Liver (tissue), 9 donors: ENCODE measurements around the gene ADGRD1. TPM values are rescaled to one million over a fixed set of nuclear protein-coding genes. Genes with fewer than 3 reads are reported as not detected.

Experiments used
- DNase-seq: peaks from one replicate; pipeline ENCODE4 v3.0.0-alpha.2; 2017; ENCODE audit warnings: low spot score
- H3K27ac ChIP-seq, 2 donors: one replicate each; pipeline ENCODE4 v1.7.0; 2013; ENCODE audit warnings: inconsistent platforms in 2 of 2, low read length in 2 of 2, control low read depth in 1 of 2, low read depth in 1 of 2, mild to moderate bottlenecking in 1 of 2
- H3K27me3 ChIP-seq, 4 donors: one replicate each; pipeline versions ENCODE4 v1.6.1 to v1.7.0; 2013; ENCODE audit warnings: low read length in 3 of 4, inconsistent platforms in 1 of 4, mild to moderate bottlenecking in 1 of 4, moderate library complexity in 1 of 4; ENCODE audit not compliant: control insufficient read depth in 4 of 4, insufficient read depth in 4 of 4
- H3K36me3 ChIP-seq, 4 donors: one replicate each; pipeline versions ENCODE4 v1.6.1 to v1.7.0; 2013; ENCODE audit warnings: low read length in 3 of 4, mild to moderate bottlenecking in 3 of 4, low read depth in 1 of 4, moderate library complexity in 1 of 4; ENCODE audit not compliant: control insufficient read depth in 4 of 4, insufficient read depth in 3 of 4
- H3K4me1 ChIP-seq, 4 donors: one replicate each; pipeline versions ENCODE4 v1.6.1 to v1.7.0; 2013; ENCODE audit warnings: low read length in 3 of 4, mild to moderate bottlenecking in 3 of 4, moderate library complexity in 1 of 4; ENCODE audit not compliant: control insufficient read depth in 4 of 4, insufficient read depth in 4 of 4
- H3K4me3 ChIP-seq, 3 donors: one replicate each; pipeline versions ENCODE4 v1.6.1 to v1.7.0; 2013; ENCODE audit warnings: low read length in 3 of 3, control low read depth in 1 of 3, low read depth in 1 of 3, mild to moderate bottlenecking in 1 of 3
- H3K9ac ChIP-seq, 2 donors: one replicate each; pipeline ENCODE4 v1.7.0; 2013; ENCODE audit warnings: low read length in 2 of 2, mild to moderate bottlenecking in 2 of 2, moderate library complexity in 2 of 2, control low read depth in 1 of 2, low read depth in 1 of 2
- H3K9me3 ChIP-seq, 4 donors: one replicate each; pipeline versions ENCODE4 v1.6.1 to v1.7.0; 2013; ENCODE audit warnings: low read length in 3 of 4; ENCODE audit not compliant: control insufficient read depth in 4 of 4
- ATF3 ChIP-seq: IDR thresholded peaks from 2 replicates; pipeline ENCODE4 v1.6.1; 2016; ENCODE audit warnings: antibody characterized with exemption
- CTCF ChIP-seq: fragments of 150-350 bp; IDR thresholded peaks from 2 replicates; pipeline ENCODE4 v1.5.1; 2017; ENCODE audit warnings: improper control_type of control experiment, low read depth, low read length; ENCODE audit not compliant: missing input control
- EGR1 ChIP-seq, 2 donors: IDR thresholded peaks; 2 replicates each; pipeline ENCODE4 v1.6.1; 2016 to 2018; ENCODE audit warnings: antibody characterized with exemption in 2 of 2, low read depth in 2 of 2
- FOXA1 ChIP-seq: IDR thresholded peaks from 2 replicates; pipeline ENCODE4 v1.6.1; 2016; ENCODE audit warnings: antibody characterized with exemption
- FOXA2 ChIP-seq: IDR thresholded peaks from 2 replicates; pipeline ENCODE4 v1.6.1; 2016; ENCODE audit warnings: antibody characterized with exemption
- GABPA ChIP-seq, 2 donors: IDR thresholded peaks in 1 of 2; conservative IDR thresholded peaks in 1 of 2; 2 replicates each; pipeline ENCODE4 v1.6.1; 2016; ENCODE audit warnings: antibody characterized with exemption in 2 of 2, mild to moderate bottlenecking in 1 of 2, moderate library complexity in 1 of 2
- HNF4A ChIP-seq, 2 donors: conservative IDR thresholded peaks; 2 replicates each; pipeline ENCODE4 v1.6.1; 2016; ENCODE audit warnings: antibody characterized with exemption in 2 of 2, mild to moderate bottlenecking in 2 of 2
- HNF4G ChIP-seq: IDR thresholded peaks from 2 replicates; pipeline ENCODE4 v1.6.1; 2016; ENCODE audit warnings: antibody characterized with exemption
- JUND ChIP-seq, 2 donors: IDR thresholded peaks; 2 replicates each; pipeline ENCODE4 v1.6.1; 2016; ENCODE audit warnings: antibody characterized with exemption in 2 of 2
- MAX ChIP-seq: IDR thresholded peaks from 2 replicates; pipeline ENCODE4 v1.6.1; 2016; ENCODE audit warnings: antibody characterized with exemption
- NR2F2 ChIP-seq: IDR thresholded peaks from 2 replicates; pipeline ENCODE4 v1.6.1; 2016; ENCODE audit warnings: antibody characterized with exemption
- RAD21 ChIP-seq, 2 donors: IDR thresholded peaks; 2 replicates each; pipeline ENCODE4 v1.6.1; 2016; ENCODE audit warnings: antibody characterized with exemption in 2 of 2, mild to moderate bottlenecking in 2 of 2
- REST ChIP-seq: IDR thresholded peaks from 2 replicates; pipeline ENCODE4 v1.6.1; 2016; ENCODE audit warnings: antibody characterized with exemption, mild to moderate bottlenecking
- RXRA ChIP-seq, 2 donors: IDR thresholded peaks; 2 replicates each; pipeline ENCODE4 v1.6.1; 2017 to 2018; ENCODE audit warnings: antibody characterized with exemption in 2 of 2, mild to moderate bottlenecking in 1 of 2
- SP1 ChIP-seq: IDR thresholded peaks from 2 replicates; pipeline ENCODE4 v1.6.1; 2018; ENCODE audit warnings: antibody characterized with exemption, mild to moderate bottlenecking
- TAF1 ChIP-seq: conservative IDR thresholded peaks from 2 replicates; pipeline ENCODE4 v1.6.1; 2016; ENCODE audit warnings: antibody characterized with exemption, mild to moderate bottlenecking
- YY1 ChIP-seq: IDR thresholded peaks from 2 replicates; pipeline ENCODE4 v1.6.1; 2016; ENCODE audit warnings: antibody characterized with exemption, mild to moderate bottlenecking
- ZBTB33 ChIP-seq: IDR thresholded peaks from 2 replicates; pipeline ENCODE4 v1.6.1; 2016; ENCODE audit warnings: antibody characterized with exemption
- WGBS: extraction: QIAGEN DNeasy Blood & Tissue Kit; methylation state at CpG from one replicate; pipeline ENCODE4 v1.1.7; 2013; 5-methylcytosine and 5-hydroxymethylcytosine counted together
- polyA plus RNA-seq, 2 donors: library from polyadenylated mRNA; stranded (reverse) in 1 of 2; unstranded in 1 of 2; fragments of 200-250 nt in 1 of 2; fragments of >200 nt in 1 of 2; fragmentation: Nextera tagmentation in 1 of 2; extraction: Ambion mirVana in 1 of 2; gene quantifications; one replicate each; pipeline versions ENCODE4 v1.2.1 to v1.2.3, GENCODE V29; 2013 to 2015
- total RNA-seq, 2 donors: library from RNA; depleted of rRNA; stranded (reverse); fragments of >200 nt; gene quantifications; one replicate each; pipeline ENCODE4 v1.2.3, GENCODE V29; 2014
- donor health status: healthy.
- donor health status: healthy.
- donor health status: healthy.
- donor health status: healthy.
- donor health status: healthy.

ADGRD1 gene
- total and polyA plus RNA-seq, 4 donors, result 2.7 to 7.1 (median 4.6) TPM

- H3K9me3 ChIP-seq, result no peaks in the 10 kb centered on the region
- WGBS, result 88% methylated on average over 14 of the region's 14 CpGs
- no peaks in the 10 kb centered on the region for H3K36me3 ChIP-seq
- peaks cover 3 to 12% (median 9%) of the 10 kb centered on the region in 4 donors for H3K4me1 ChIP-seq
- DNase-seq, result no peak
- TF ChIP-seq RAD21 (IDR thresholded peaks at IDR 0.05) (no peak), SP1 (no peak), JUND (IDR thresholded peaks at IDR 0.05) (no peak), GABPA (IDR thresholded peaks at IDR 0.05 in 1 of 2, conservative IDR thresholded peaks at IDR 0.05 in 1 of 2) (no peak), ATF3 (no peak), FOXA2 (no peak), HNF4G (no peak), REST (no peak), TAF1 (no peak), NR2F2 (no peak), CTCF (no peak), HNF4A (conservative IDR thresholded peaks at IDR 0.05) (no peak), ZBTB33 (no peak), RXRA (IDR thresholded peaks at IDR 0.05) (no peak), FOXA1 (no peak), MAX (no peak), EGR1 (IDR thresholded peaks at IDR 0.05; ENCODE audit: low read depth in 2 of 2) (no peak), YY1 (no peak)
- H3K27ac ChIP-seq, result no peak overlapping the region
- H3K27me3 ChIP-seq, result no peaks in the 10 kb centered on the region
- H3K9ac ChIP-seq, result no peak overlapping the region
- no peak overlapping the region for H3K4me3 ChIP-seq
Observed at GRCh38 chr12:131014343-131014742, 60.6 kb downstream of the ADGRD1 start.
